ENCODE results near the gene BCL2L13.
A peak's percentile ranks its signal among the peaks of the same experiment; 100 is the strongest.

Gene BCL2L13

GRCh38 chr22:17638432-17639246 lies at the start of gene BCL2L13:
Gene BCL2L13 (plus strand): TSS chr22:17638757. CDS start chr22:17655712, 16,955 bp downstream.
- DNase-seq (ENCODE audit: low spot score) = peak; percentile 95

- DNase-seq (ENCODE audit: low spot score) = no peak
Measured at GRCh38 chr22:17589810-17590375, 48.7 kb upstream of the BCL2L13 start.

GRCh38 chr22:17590586-17590985 lies 48.0 kb upstream of the BCL2L13 start:
- no peak for DNase-seq (ENCODE audit: low spot score)

- DNase-seq (ENCODE audit: low spot score) = no peak
Measured at GRCh38 chr22:17592201-17592600, 46.4 kb upstream of the BCL2L13 start.

GRCh38 chr22:17596226-17596625 lies 42.3 kb upstream of the BCL2L13 start:
- no peak for DNase-seq (ENCODE audit: low spot score)

GRCh38 chr22:17597217-17597616 lies 41.3 kb upstream of the BCL2L13 start:
- no peak for DNase-seq (ENCODE audit: low spot score)

- DNase-seq (ENCODE audit: low spot score) = no peak
Measured at GRCh38 chr22:17598318-17598717, 40.2 kb upstream of the BCL2L13 start.

GRCh38 chr22:17601031-17601430 lies 37.5 kb upstream of the BCL2L13 start:
- DNase-seq (ENCODE audit: low spot score) = no peak

GRCh38 chr22:17603668-17604067 lies 34.9 kb upstream of the BCL2L13 start:
- DNase-seq (ENCODE audit: low spot score) = no peak

- no peak for DNase-seq (ENCODE audit: low spot score)
Measured at GRCh38 chr22:17606496-17606895, 32.1 kb upstream of the BCL2L13 start.

- DNase-seq (ENCODE audit: low spot score) = no peak
Measured at GRCh38 chr22:17607891-17608521, 30.6 kb upstream of the BCL2L13 start.

GRCh38 chr22:17612057-17612456 lies 26.5 kb upstream of the BCL2L13 start:
- DNase-seq (ENCODE audit: low spot score) = no peak

- DNase-seq (ENCODE audit: low spot score) = no peak
Measured at GRCh38 chr22:17613280-17613679, 25.3 kb upstream of the BCL2L13 start.

GRCh38 chr22:17627961-17628405 lies 10.6 kb upstream of the BCL2L13 start:
- peak; percentile 20 for DNase-seq (ENCODE audit: low spot score)

GRCh38 chr22:17628406-17629172 lies 10.0 kb upstream of the BCL2L13 start, which contains the start of gene ATP6V1E1:
Gene ATP6V1E1 (minus strand): TSS chr22:17628749. CDS start chr22:17628635, 114 bp downstream.
- peak; percentile 98 for DNase-seq (ENCODE audit: low spot score)

GRCh38 chr22:17629173-17629489 lies 9.4 kb upstream of the BCL2L13 start:
- DNase-seq (ENCODE audit: low spot score) = no peak

- no peak for DNase-seq (ENCODE audit: low spot score)
Measured at GRCh38 chr22:17629641-17630040, 8.9 kb upstream of the BCL2L13 start.

- no peak for DNase-seq (ENCODE audit: low spot score)
Measured at GRCh38 chr22:17631076-17631565, 7.4 kb upstream of the BCL2L13 start.

GRCh38 chr22:17633217-17633997 lies 5.2 kb upstream of the BCL2L13 start:
- peak; percentile 94 for DNase-seq (ENCODE audit: low spot score)

- DNase-seq (ENCODE audit: low spot score) = no peak
Measured at GRCh38 chr22:17633998-17634323, 4.6 kb upstream of the BCL2L13 start.

- DNase-seq (ENCODE audit: low spot score) = peak; percentile 80
Measured at GRCh38 chr22:17634696-17635095, 3.9 kb upstream of the BCL2L13 start.

Measured in kidney tubule cell (primary cell).